SK-N-MC (cell line): ENCODE results near the gene TEX2.
"Not testable (repeated sequence)": the region's sequence is repeated elsewhere in the genome, so short reads cannot be mapped to it uniquely, and the experiment has no call there.

Experiments used
- DNase-seq: peaks from one replicate; pipeline ENCODE4 v3.0.0-alpha.2; 2011; ENCODE audit warnings: low read depth, low spot score
- H3K27ac ChIP-seq: fragments of 200-600 bp; sonication (generic); 2 replicates; pipeline ENCODE4 v1.5.1; 2016; ENCODE audit warnings: mixed run types
- H3K36me3 ChIP-seq: fragments of 200-600 bp; sonication (generic); 2 replicates; pipeline ENCODE4 v1.6.1; 2017; ENCODE audit warnings: antibody characterized with exemption, low read length, mixed read lengths; ENCODE audit not compliant: insufficient read depth
- H3K4me3 ChIP-seq: fragments of 200-600 bp; sonication (generic); 2 replicates; pipeline ENCODE4 v1.5.1; 2016
- H3K9ac ChIP-seq: fragments of 200-600 bp; sonication (generic); 2 replicates; pipeline ENCODE4 v1.8.0; 2017; ENCODE audit warnings: mixed run types, mixed read lengths; ENCODE audit not compliant: insufficient read length
- H3K9me3 ChIP-seq: fragments of 200-600 bp; sonication (generic); 2 replicates; pipeline ENCODE4 v1.6.1; 2017; ENCODE audit warnings: low read depth, mild to moderate bottlenecking, antibody characterized with exemption, low read length, moderate library complexity, mixed read lengths
- EZH2 ChIP-seq: fragments of 200-600 bp; sonication (generic); IDR thresholded peaks from one replicate; pipeline ENCODE4 v1.6.1; 2017; ENCODE audit warnings: antibody characterized with exemption
- FOXP2 ChIP-seq: optimal IDR thresholded peaks from 2 replicates; pipeline ENCODE3; 2011; ENCODE audit warnings: mild to moderate bottlenecking, moderate library complexity; ENCODE audit not compliant: insufficient read depth; ENCODE audit errors: extremely low read length, control extremely low read depth
- POLR2AphosphoS5 ChIP-seq: IDR thresholded peaks from 2 replicates; pipeline ENCODE4 v1.6.1; 2012; ENCODE audit warnings: mild to moderate bottlenecking, low read depth, low read length, borderline replicate concordance

The TEX2 gene

DNA sequence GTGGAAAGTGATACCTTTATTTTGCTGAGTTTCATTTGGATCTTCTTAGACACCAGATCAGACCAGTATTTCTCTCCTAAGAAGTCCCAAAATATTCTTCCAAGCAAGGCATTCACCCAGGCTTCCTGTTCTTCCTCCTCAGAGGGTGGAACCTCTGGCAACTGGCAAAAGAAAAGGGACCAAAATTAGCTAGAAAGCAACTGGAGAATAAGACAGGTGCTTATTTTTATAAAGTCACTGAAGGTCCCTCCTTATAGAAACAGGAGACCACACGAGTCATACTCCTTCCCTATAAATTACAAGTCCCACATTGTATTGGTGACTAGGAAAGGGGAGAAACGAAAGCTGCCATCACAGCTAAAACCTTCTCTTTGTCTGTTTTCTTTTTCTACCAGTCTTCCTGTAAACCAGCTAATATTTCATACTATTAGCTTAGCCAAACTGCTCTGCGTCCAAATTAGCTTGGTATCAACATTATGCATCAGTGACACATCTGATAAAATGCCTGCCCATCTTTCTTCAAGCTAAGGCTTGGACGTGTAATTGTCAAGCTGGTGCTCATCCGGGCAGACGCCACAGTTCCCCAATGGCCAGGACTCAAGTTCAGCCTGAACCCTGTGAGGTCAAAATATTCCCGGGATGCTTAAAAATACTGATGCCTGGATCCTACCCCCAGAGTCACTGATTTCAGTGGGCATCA lies 85.6 kb downstream of the TEX2 start:
- Histone ChIP-seq H3K9ac (no peak overlapping the region), H3K27ac (no peak overlapping the region), H3K9me3 (no peaks in the 10 kb centered on the region), H3K4me3 (no peak overlapping the region), H3K36me3 (no peaks in the 10 kb centered on the region)
- no peak for DNase-seq
- TF ChIP-seq EZH2: no peak
- TF ChIP-seq FOXP2: no peak

DNA sequence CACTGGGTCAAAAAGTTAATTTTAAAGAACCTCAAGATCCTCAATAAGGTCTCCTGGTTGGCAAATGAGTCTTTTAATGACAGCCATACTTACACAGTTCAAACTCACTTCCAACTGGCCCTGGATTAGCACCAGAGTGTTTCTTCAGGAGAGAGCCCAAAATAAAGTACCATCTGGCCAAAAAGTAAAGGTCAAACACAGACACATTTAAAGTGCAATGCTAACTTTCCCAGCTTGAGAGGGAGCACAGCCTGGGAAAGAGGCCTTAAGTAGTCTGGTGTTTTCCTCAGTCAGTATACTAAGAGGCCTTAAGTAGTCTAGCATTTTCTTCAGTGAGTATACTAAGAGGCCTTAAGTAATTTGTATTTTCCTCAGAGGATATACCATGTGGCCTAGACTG lies 86.5 kb downstream of the TEX2 start:
- Histone ChIP-seq H3K9me3 (no peaks in the 10 kb centered on the region), H3K4me3 (no peak overlapping the region), H3K27ac (no peak overlapping the region), H3K9ac (no peak overlapping the region), H3K36me3 (no peaks in the 10 kb centered on the region)
- no peak for DNase-seq
- TF ChIP-seq FOXP2: no peak
- TF ChIP-seq POLR2AphosphoS5: no peak
- TF ChIP-seq EZH2: no peak

- Histone ChIP-seq H3K36me3 (no peaks in the 10 kb centered on the region), H3K9me3 (no peaks in the 10 kb centered on the region), H3K9ac (no peak overlapping the region), H3K27ac (no peak overlapping the region), H3K4me3 (no peak overlapping the region)
- DNase-seq: no peak
- no peak for TF ChIP-seq FOXP2
- no peak for TF ChIP-seq EZH2
- TF ChIP-seq POLR2AphosphoS5: no peak
These were observed 88.2 kb downstream of the TEX2 start for GRCh38 chr17:64174686-64175456.

DNA sequence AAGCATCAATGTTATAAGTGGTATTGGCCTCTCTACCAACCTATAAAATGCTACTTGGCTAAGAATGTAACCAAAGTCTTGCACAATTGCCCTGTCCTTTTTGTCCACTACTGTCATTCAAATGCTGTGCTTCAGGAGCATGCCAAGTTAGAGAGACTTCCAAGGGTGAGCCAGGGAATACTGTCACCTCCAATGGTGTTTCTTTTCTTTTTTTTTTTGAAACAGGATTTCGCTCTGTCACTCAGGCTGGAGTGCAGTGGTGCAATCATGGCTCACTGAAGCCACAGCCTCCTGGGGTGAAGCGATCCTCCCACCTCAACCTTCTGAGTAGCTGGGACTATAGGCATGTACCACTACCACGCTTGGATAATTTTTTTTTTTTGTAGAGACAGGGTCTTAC lies 89.4 kb downstream of the TEX2 start:
- no peak overlapping the region for H3K9ac ChIP-seq
- no peak for DNase-seq
- H3K4me3 ChIP-seq: no peak overlapping the region
- TF ChIP-seq POLR2AphosphoS5 (no peak), EZH2 (no peak), FOXP2 (no peak)
- H3K36me3 ChIP-seq: no peaks in the 10 kb centered on the region
- H3K9me3 ChIP-seq: no peaks in the 10 kb centered on the region
- no peak overlapping the region for H3K27ac ChIP-seq

DNA sequence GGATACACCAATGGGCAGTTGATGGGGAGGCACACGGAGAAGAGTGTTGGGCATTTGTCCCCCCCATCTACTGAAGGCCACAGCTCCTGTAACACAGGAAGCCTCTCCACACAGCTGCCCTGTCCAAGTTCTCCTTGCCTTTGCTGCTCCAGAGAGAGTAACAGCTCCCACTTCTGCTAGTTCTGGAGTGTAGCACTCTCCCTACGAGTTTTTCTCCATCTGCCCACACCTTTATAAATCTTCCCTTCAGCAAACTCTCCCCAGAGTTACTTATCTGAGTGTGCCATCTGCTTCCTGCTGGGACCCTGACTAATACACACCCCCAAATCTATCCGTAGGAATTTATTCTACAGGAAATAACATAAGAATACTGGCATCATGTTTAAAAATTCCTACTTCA lies 90.5 kb downstream of the TEX2 start:
- TF ChIP-seq EZH2 (no peak), FOXP2 (no peak), POLR2AphosphoS5 (no peak)
- no peak overlapping the region for H3K9ac ChIP-seq
- H3K9me3 ChIP-seq: no peaks in the 10 kb centered on the region
- no peak for DNase-seq
- H3K27ac ChIP-seq: no peak overlapping the region
- no peaks in the 10 kb centered on the region for H3K36me3 ChIP-seq
- H3K4me3 ChIP-seq: no peak overlapping the region

GRCh38 chr17:64171041-64171440 lies 92.0 kb downstream of the TEX2 start:
- Histone ChIP-seq H3K9ac (no peak overlapping the region), H3K27ac (no peak overlapping the region), H3K4me3 (no peak overlapping the region), H3K9me3 (no peaks in the 10 kb centered on the region), H3K36me3 (no peaks in the 10 kb centered on the region)
- DNase-seq: no peak
- no peak for TF ChIP-seq FOXP2
- no peak for TF ChIP-seq POLR2AphosphoS5
- no peak for TF ChIP-seq EZH2

DNA sequence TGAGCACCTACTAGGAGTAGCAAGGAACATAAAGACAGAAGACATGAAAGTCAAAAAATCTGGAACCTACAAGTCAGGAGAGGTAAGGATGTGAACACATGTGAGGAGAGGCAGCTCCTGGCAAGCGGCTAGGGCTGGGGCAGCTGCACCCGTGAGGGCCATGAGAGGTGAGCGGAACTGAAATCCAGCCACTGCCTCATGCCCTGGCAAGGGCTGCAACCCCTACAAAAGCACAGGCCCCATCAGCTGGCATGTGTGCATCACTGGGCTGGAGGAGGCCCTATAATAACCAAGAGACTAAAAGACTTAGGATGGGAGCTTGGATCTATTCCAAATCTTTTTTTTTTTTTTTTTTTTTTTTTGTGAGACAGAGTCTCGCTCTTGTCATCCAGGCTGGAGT lies 92.8 kb downstream of the TEX2 start:
- H3K36me3 ChIP-seq: no peaks in the 10 kb centered on the region; the same call in 1 of the 2 replicates

GRCh38 chr17:64167666-64168065 lies 95.4 kb downstream of the TEX2 start:
- H3K27ac ChIP-seq, H3K4me3 ChIP-seq: not testable (repeated sequence)

More for the DNA sequence above, 92.8 kb downstream of the TEX2 start:
- Histone ChIP-seq H3K4me3 (no peak overlapping the region), H3K27ac (no peak overlapping the region), H3K9ac (no peak overlapping the region), H3K9me3 (no peaks in the 10 kb centered on the region)
- TF ChIP-seq EZH2: no peak
- TF ChIP-seq FOXP2: no peak
- no peak for TF ChIP-seq POLR2AphosphoS5
- DNase-seq: no peak

More at GRCh38 chr17:64167666-64168065, 95.4 kb downstream of the TEX2 start:
- H3K9ac ChIP-seq, DNase-seq, H3K36me3 ChIP-seq, H3K9me3 ChIP-seq: not testable (repeated sequence)
